Posterior vena cava (tissue), 2 donors: ENCODE results near the gene MXRA7. TPM values are rescaled to one million over a fixed set of nuclear protein-coding genes. Genes with fewer than 3 reads are reported as not detected.
"Not testable (repeated sequence)": the region's sequence is repeated elsewhere in the genome, so short reads cannot be mapped to it uniquely, and the experiment has no call there.

Experiments used
- DNase-seq: peaks from one replicate; pipeline ENCODE4 v3.0.0-alpha.2; 2020; ENCODE audit warnings: low spot score
- intact Hi-C, 2 donors: fragments of 100-400 bp; cut with DNase I; formaldehyde crosslinking; loops; one replicate each; pipeline versions ENCODE4 v1.14.1 to v1.14.2; 2022 to 2023
- long read RNA-seq, 2 donors: library from polyadenylated mRNA; unstranded; transcript quantifications; one replicate each; pipeline ENCODE4 v2.0.0, GENCODE V29; 2020 to 2021
- total RNA-seq, 2 donors: library from RNA; stranded (reverse); fragmentation: NEBNext Ultra II Directional; extraction: Animal tissue kit (Norgen Biotek cat#: 25700); gene quantifications; one replicate each; pipeline ENCODE4 v1.2.1, GENCODE V29; 2021
- donor health status: DM: yes; HTN: yes; CAD: no.
- donor health status: DM: yes; HTN: yes; CAD: no.

MXRA7 gene, protein sequence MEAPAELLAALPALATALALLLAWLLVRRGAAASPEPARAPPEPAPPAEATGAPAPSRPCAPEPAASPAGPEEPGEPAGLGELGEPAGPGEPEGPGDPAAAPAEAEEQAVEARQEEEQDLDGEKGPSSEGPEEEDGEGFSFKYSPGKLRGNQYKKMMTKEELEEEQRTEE
- total RNA-seq = 100 to 1,000 TPM; 343 to 428 TPM
- long read RNA-seq, donor 1, full-length matches to known transcripts = 625 of 661 reads
- long read RNA-seq, donor 1, partial matches to known transcripts = 7 of 661 reads
- long read RNA-seq, donor 1, other reads (novel, unspliced or antisense) = 29 of 661 reads
- long read RNA-seq, donor 2, transcript MXRA7-203 (4 exons, 1,881 nt) = major isoform, 9 of 71 reads
- long read RNA-seq, donor 2, transcript MXRA7-207 (3 exons, 3,510 nt) = minor isoform, 7 of 71 reads
- long read RNA-seq, donor 2, partial matches to known transcripts = 9 of 71 reads
- long read RNA-seq, donor 2, other reads (novel, unspliced or antisense) = 44 of 71 reads

DNA sequence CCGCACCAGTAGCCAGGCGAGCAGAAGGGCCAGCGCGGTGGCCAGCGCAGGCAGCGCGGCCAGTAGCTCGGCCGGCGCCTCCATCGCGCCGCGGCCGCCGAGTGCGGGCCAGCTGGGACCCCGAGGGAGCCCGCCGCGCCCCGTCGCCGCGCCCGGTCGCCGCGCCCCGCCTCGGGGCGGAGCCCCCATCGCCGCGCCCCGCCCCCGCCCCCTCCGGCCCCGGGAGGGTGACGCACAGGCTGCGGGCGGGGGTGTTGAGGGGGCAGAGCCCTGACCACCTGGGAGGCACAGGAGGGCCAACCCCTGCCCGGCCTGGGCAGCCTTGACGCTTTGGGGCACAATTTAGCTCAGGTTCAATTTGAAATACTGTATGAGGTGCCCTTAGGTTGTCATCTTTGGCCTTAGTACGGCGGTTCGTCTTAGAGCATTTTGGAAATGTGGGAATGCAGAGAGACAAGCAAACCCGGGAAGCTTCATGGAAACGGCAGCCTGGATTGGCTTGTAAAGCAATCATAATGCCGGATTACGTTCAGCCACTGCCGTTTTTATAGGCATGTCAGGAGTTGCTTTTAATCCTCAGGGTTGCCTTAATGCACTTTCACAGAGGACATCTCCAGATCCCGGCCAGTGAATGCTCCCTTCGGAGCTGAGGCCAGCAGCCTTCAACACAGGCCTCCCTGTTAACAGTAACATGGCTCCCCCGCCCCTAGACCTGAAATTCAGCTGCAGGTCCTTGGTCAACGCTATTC, at the start of gene MXRA7:
TSS of gene MXRA7 (minus strand) at position 103 of the 749 bp plus-strand sequence. CDS start at position 84, 19 bp downstream.
- intact Hi-C loops = no loop called here
- DNase-seq = peak; percentile 92

DNA sequence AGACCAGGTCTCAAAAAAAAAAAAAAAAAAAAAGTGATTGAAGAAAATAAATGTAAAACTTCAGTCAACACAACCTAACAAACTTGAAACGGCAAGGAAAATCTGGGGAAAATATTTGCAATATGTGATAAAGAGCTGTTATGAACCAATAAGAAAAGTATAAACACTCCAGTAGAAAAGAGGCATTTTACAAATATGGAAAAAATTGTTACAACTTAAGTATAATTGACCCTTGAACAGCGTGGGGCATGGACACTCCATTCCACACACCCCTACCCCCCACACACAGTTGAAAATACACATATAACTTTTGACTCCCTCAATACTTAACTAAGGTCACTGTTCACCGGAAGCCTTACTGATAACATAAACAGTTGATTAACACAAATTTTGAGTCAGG, 47.8 kb upstream of the MXRA7 start:
- intact Hi-C loops = no loop called here
- no peak for DNase-seq

DNA sequence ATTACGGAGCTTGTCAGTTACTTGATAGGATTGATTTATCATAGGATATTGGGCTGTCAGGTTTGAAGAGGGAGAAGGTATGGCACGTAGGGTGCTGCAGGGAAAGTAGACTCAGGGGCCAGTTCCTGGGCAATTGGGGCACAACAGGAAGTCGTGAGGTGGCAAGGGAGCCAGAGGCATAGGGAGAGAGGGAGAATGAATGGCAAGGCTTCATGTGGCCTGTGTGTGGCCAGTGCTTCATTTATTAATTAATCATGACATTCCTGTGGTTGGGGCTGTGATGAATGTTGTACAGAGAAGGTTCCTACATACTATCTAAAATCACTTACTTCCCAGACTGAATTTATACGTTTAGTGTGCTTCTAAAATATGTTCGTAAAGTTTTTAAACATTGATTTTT, 46.5 kb upstream of the MXRA7 start:
- intact Hi-C loops = no loop called here
- DNase-seq = no peak

GRCh38 chr17:76755285-76755684, 44.5 kb upstream of the MXRA7 start:
- no peak for DNase-seq
- intact Hi-C loops = no loop called here

GRCh38 chr17:76753061-76753961, 42.5 kb upstream of the MXRA7 start:
- intact Hi-C loops = no loop called here
- no peak for DNase-seq

DNA sequence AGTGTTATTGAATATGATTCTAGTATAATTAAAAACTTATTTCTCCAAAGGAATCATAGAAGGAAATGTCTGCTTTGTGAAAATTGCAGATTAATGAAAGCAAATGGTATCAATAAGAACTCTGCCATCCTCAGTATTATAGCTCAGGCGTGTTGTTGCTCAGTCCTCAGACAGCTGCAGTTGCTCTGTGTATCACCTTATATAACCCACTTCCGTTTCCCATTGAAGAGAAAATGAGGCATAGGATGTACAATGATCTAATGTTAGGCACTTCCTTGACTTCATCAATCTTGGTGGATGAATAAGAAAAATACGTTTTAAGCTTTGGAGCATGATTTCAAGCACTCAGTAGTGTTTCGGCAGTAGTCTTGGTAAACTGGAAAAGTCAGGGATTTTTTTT, 41.2 kb upstream of the MXRA7 start:
- DNase-seq = no peak
- intact Hi-C loops = no loop called here

GRCh38 chr17:76751416-76751993, 40.7 kb upstream of the MXRA7 start:
- intact Hi-C loops = no loop called here
- DNase-seq = no peak

DNA sequence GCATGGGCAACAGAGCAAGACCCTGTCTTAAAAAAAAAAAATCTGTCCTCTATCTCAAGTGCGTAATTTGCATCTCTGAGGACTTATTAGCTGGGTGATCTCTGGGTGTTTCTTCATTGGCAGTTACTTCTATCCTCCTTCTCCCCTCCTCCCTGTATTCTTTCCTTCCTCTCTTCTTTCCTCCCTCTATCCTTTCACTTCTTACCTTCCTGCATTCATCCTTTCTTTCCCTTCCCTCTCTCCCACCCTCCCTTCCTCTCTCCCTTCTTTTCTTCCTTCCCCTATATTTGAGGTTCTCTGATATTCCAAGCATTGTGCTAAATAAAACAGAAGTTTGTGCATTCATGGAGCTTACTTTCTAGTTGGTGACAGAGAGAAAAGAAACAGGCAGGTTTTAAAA, 37.9 kb upstream of the MXRA7 start:
- intact Hi-C loops = no loop called here
- DNase-seq = no peak

GRCh38 chr17:76747716-76748363, 37.1 kb upstream of the MXRA7 start:
- intact Hi-C loops = no loop called here
- DNase-seq = no peak

GRCh38 chr17:76745785-76746184, 35.0 kb upstream of the MXRA7 start:
- intact Hi-C loops, DNase-seq: not testable (repeated sequence)

GRCh38 chr17:76744747-76745146, 34.0 kb upstream of the MXRA7 start:
- DNase-seq = no peak
- intact Hi-C loops = loop anchor here in 1 of 2 donors (5.0 kb wide), 1 partner anchor 602 kb away; the partner anchor contains the start of gene FOXJ1

- DNase-seq = no peak
- intact Hi-C loops = loop anchor here in 1 of 2 donors (5.0 kb wide), 1 partner anchor 601 kb away; the partner anchor contains the start of gene FOXJ1
Measured at GRCh38 chr17:76742958-76743357, 32.2 kb upstream of the MXRA7 start.

GRCh38 chr17:76740329-76741118, 29.8 kb upstream of the MXRA7 start:
- intact Hi-C loops = loop anchor here in 1 of 2 donors (5.0 kb wide), 1 partner anchor 598 kb away; the partner anchor contains the start of gene FOXJ1
- no peak for DNase-seq

- intact Hi-C loops = loop anchor here in 1 of 2 donors (5.0 kb wide), 1 partner anchor 597 kb away; the partner anchor contains the start of gene FOXJ1
- DNase-seq = not testable (repeated sequence)
Measured at GRCh38 chr17:76739568-76740115, 28.9 kb upstream of the MXRA7 start.

DNA sequence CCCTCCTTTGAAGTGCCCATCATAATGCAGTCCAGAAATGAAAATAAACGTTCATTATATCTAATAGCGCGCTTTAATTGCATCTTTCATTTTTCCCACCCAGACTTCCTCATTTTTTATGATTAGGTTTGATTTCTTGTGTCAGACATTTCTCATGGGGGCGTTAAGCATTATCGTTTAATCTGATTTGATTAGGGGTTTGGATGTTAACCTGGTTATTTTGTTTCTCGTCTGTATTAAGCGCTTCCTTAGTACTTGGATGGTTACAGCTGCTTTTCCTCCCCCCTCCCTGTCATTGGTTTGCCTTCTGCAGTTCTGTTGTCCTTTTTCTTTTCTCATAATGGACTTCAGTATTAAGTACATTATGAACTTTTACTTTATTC, 27.7 kb upstream of the MXRA7 start:
- DNase-seq = no peak
- intact Hi-C loops = no loop called here

DNA sequence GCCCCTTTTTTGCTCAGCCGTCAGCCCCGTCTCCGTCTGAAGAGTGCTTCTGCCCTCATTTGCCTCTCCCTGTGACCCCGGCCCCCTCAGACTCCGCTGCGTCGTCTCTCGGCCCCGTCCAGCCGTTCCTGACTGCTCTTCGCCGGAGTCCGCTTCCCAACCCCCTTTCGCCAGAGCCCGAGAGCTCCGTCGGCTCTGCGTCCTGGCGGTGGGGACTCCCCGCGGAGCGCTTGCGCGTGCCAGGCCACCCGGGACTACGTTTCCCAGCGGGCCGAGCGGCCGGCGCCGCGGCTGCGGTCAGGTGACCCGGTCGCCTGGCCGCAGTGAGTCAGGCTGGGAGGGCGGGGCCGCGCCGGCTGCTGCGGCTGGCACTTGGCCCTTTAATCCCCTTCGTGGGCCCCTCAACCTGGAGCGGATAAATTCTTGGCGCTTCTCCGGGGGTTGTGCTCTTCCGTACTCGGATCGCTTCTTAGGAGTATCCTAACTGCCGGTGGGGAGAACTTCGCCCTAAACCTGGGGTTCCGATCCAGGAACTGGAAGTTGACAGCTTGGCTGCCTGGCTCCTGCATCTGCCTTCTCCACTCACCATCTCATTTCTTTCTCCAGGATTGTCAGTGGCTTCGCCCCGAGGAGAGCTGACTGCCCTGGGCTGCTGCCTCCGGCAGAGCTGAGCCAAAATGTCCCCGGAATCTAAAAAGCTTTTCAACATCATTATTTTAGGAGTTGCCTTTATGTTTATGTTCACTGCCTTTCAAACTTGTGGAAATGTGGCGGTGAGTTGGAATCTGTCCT, 27.1 kb upstream of the MXRA7 start, which contains the start of gene MFSD11:
TSS of gene MFSD11 (plus strand) at position 444 of the 792 bp plus-strand sequence. CDS start at position 678, 234 bp downstream.
- intact Hi-C loops = no loop called here
- DNase-seq = peak; percentile 97
